Activated CD8-positive, alpha-beta memory T cell treated with anti-CD3 and anti-CD28 coated beads, Interleukin-2, amount 50 U/mL, for 24 hours (primary cell): Measurements from ENCODE around the gene UROC1.
A peak's percentile ranks its signal among the peaks of the same experiment; 100 is the strongest.

ENCODE experiments used
- DNase-seq: peaks from one replicate; pipeline ENCODE4 v3.0.0-alpha.2; 2020; ENCODE audit errors: extremely low read depth

UROC1 gene

GRCh38 chr3:126530171-126531050 is 12.8 kb upstream of the UROC1 start:
- DNase-seq = no peak

GRCh38 chr3:126529585-126530170 is 12.1 kb upstream of the UROC1 start:
- DNase-seq = no peak

GRCh38 chr3:126528800-126529541 is 11.4 kb upstream of the UROC1 start:
- DNase-seq = no peak

GRCh38 chr3:126528419-126528799 is 10.8 kb upstream of the UROC1 start:
- DNase-seq = no peak

GRCh38 chr3:126527455-126528211 is 10.1 kb upstream of the UROC1 start:
- DNase-seq = no peak

- DNase-seq = no peak
These were observed 9.4 kb upstream of the UROC1 start for GRCh38 chr3:126527006-126527405.

GRCh38 chr3:126526668-126527005 is 9.1 kb upstream of the UROC1 start:
- DNase-seq = no peak

GRCh38 chr3:126525853-126526667 is 8.5 kb upstream of the UROC1 start:
- no peak for DNase-seq

- DNase-seq = no peak
These were observed 7.7 kb upstream of the UROC1 start for GRCh38 chr3:126525091-126525852.

- DNase-seq = no peak
These were observed 6.9 kb upstream of the UROC1 start for GRCh38 chr3:126524429-126524988.

- no peak for DNase-seq
These were observed 6.3 kb upstream of the UROC1 start, which contains the start of gene CHST13 for GRCh38 chr3:126523745-126524428. TSS of gene CHST13 (plus strand) at chr3:126524155. CDS start at chr3:126524333, 178 bp downstream.

GRCh38 chr3:126522363-126522788 is 4.8 kb upstream of the UROC1 start:
- DNase-seq = peak; percentile 4

- no peak for DNase-seq
These were observed 3.7 kb upstream of the UROC1 start for GRCh38 chr3:126521122-126521891.

GRCh38 chr3:126519506-126520455 is 2.2 kb upstream of the UROC1 start:
- no peak for DNase-seq

- no peak for DNase-seq
These were observed 1.2 kb upstream of the UROC1 start for GRCh38 chr3:126518779-126519177.

GRCh38 chr3:126517986-126518778 is 609 bp upstream of the UROC1 start:
- no peak for DNase-seq

- no peak for DNase-seq
These were observed 660 bp downstream of the UROC1 start for GRCh38 chr3:126516936-126517290.
